Stimulated activated CD4-positive, alpha-beta T cell treated with anti-CD3 and anti-CD28 coated beads, Interleukin-1b, Interleukin-23, amount 100 ng/mL, for 1 hour (primary cell): ENCODE measurements around the gene PSME3.
"Not testable (repeated sequence)": the region's sequence is repeated elsewhere in the genome, so short reads cannot be mapped to it uniquely, and the experiment has no call there.

Experiments
- DNase-seq, 2 donors: peaks; one replicate each; pipeline ENCODE4 v3.0.0-alpha.2; 2020; ENCODE audit warnings: low read depth in 2 of 2

PSME3 gene

DNA sequence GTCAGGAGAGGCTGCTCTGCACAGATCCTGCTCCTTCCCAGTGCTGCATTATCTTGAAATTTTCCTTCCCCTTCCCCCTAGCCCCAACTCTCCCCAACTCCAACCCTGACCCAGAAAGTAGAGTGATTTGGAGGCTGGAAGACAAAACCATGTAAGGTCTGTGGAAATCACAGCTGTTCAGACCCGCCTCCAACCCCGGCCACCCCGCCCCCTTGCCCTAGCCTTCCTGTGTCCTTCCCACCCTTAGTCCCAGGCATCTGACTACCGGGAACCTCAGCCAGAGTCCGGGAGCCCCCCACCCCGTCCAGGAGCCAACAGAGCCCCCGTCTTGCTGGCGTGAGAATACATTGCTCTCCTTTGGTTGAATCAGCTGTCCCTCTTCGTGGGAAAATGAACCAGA lies 17.8 kb downstream of the PSME3 start, which contains the start of gene AOC3:
AOC3 (plus strand) TSS at position 246 of the 400 bp plus-strand sequence; CDS start at position 391, 145 bp downstream.
- DNase-seq, result no peak

DNA sequence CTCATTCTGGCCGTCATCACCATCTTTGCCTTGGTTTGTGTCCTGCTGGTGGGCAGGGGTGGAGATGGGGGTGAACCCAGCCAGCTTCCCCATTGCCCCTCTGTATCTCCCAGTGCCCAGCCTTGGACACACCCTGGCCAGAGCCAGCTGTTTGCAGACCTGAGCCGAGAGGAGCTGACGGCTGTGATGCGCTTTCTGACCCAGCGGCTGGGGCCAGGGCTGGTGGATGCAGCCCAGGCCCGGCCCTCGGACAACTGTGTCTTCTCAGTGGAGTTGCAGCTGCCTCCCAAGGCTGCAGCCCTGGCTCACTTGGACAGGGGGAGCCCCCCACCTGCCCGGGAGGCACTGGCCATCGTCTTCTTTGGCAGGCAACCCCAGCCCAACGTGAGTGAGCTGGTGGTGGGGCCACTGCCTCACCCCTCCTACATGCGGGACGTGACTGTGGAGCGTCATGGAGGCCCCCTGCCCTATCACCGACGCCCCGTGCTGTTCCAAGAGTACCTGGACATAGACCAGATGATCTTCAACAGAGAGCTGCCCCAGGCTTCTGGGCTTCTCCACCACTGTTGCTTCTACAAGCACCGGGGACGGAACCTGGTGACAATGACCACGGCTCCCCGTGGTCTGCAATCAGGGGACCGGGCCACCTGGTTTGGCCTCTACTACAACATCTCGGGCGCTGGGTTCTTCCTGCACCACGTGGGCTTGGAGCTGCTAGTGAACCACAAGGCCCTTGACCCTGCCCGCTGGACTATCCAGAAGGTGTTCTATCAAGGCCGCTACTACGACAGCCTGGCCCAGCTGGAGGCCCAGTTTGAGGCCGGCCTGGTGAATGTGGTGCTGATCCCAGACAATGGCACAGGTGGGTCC lies 18.4 kb downstream of the PSME3 start:
- DNase-seq, result not testable (repeated sequence)

DNA sequence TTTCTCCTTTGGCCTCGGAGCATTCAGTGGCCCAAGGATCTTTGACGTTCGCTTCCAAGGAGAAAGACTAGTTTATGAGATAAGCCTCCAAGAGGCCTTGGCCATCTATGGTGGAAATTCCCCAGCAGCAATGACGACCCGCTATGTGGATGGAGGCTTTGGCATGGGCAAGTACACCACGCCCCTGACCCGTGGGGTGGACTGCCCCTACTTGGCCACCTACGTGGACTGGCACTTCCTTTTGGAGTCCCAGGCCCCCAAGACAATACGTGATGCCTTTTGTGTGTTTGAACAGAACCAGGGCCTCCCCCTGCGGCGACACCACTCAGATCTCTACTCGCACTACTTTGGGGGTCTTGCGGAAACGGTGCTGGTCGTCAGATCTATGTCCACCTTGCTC lies 19.2 kb downstream of the PSME3 start:
- no peak for DNase-seq

DNA sequence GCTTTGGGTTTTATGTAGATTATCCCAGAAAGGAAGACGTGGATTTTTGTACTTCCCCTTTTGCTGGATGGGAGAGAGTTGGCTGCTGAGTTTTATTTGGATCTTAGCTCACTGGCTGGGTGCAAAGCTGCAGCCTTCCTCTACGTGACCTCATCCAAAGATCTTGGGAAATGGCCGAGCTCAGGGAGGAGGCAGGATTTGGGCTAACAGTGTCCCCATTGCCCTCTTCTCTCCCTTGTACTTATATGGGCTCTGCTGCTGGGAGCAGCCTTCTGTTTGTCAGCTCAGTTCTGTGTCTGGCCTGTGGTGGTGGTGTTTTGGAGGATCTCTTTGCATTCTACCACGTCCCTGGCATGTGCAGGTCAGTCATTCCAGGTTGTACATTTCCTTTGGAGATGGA lies 19.8 kb downstream of the PSME3 start:
- DNase-seq, result no peak

DNA sequence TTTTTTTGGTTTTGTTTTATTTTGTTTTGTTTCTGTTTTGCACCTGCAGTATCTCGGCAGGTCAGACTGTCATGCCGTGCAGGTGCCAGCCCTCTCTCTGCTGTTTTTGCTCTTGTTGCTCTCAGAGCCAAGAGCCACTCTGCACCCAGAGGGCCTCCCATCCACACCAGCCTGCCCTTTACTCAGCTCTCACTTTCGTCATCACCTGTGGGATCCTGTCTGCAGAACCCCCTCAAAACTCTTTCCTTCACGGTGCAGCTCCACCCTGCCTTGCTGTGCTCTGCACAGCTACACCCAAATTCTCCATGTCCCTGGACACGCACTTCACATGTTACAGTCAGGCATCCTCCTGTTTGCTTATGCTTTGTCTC lies 20.4 kb downstream of the PSME3 start:
- no peak for DNase-seq

DNA sequence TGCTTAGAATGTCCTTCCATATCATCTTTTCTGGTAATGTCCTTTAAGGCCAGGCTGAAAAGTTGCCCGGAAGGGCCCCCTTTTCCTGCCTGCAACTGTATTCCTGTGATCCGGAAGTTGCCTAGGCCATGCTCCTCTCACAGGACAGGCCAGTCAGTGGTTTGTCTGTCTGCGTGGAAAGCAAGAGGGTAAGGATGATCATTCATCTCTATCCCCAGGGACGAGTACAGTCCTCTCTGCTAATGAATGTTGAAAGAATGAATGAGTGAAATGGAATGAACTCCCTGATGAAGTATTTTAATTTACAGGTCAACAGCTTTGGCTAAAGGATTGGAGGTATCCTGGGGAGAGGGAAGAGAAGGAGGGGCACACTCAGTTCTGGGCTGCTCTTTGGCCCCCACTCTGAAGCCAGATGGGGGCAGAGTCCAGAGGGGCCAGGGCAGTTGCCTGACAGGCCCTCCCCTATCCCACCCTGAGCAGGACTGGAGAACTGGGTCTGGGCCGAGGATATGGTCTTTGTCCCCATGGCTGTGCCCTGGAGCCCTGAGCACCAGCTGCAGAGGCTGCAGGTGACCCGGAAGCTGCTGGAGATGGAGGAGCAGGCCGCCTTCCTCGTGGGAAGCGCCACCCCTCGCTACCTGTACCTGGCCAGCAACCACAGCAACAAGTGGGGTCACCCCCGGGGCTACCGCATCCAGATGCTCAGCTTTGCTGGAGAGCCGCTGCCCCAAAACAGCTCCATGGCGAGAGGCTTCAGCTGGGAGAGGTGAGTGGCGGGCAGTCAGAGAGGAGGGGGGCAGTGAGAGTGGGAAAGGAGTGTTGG lies 21.0 kb downstream of the PSME3 start:
- DNase-seq, result no peak

DNA sequence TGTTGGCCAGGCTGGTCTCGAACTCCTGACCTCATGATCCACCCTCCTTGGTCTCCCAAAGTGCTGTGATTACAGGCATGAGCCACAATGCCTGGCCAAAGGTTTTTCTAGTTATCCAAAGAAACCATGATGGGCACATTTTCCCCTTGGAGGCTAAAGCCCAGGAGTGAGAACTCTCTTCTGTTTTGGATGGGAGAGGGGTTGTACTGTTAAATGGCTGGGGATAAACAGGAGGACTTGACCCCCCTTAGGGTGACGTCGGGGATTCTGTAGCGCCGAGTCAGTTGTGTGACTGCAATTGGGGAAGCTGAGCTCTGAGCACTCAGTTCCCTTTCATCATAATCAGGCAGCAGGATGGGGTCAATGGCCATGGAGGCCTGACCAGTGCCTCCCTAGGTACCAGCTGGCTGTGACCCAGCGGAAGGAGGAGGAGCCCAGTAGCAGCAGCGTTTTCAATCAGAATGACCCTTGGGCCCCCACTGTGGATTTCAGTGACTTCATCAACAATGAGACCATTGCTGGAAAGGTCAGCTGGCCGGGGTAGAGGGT lies 21.9 kb downstream of the PSME3 start:
- no peak for DNase-seq

DNA sequence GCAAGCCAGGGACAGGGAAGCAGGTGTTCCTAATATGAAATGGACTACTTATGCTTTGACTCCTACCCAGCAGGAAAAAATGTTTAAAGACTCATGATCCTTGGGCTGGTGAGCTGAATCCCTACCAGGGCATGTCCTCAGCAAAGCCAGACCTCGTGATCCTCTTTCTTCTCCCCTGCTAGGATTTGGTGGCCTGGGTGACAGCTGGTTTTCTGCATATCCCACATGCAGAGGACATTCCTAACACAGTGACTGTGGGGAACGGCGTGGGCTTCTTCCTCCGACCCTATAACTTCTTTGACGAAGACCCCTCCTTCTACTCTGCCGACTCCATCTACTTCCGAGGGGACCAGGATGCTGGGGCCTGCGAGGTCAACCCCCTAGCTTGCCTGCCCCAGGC lies 22.9 kb downstream of the PSME3 start:
- DNase-seq, result not testable (repeated sequence)

DNA sequence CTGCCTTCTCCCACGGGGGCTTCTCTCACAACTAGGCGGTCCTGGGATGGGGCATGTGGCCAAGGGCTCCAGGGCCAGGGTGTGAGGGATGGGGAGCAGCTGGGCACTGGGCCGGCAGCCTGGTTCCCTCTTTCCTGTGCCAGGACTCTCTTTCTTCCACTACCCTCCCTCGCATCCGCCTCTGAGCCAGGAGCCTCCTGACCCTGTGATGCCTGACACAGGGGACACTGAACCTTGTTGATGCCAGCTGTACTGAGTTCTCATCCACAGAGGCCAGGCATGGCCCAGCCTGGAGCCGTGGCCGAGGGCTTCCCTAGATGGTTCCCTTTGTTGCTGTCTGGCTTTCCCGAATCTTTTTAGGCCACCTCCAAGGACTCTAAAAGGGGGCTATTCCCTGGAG lies 23.3 kb downstream of the PSME3 start:
- not testable (repeated sequence) for DNase-seq

DNA sequence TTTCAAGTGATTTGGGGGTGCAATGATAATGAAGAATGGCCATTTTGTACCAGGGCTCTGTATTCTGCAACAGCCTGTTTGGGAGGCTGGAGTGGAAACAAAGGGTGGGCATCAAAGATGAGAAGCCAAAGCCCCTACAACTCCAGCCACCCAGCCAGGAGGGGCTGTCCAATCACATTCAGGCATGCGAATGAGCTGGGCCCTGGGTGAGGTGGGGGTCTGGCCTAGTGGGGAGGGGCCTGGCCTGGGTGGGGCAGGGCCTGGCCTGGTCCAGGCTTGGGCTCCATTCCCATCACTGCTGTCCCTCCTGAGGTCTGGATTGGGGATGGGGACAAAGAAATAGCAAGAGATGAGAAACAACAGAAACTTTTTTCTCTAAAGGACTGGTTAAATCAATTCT lies 24.2 kb downstream of the PSME3 start:
- DNase-seq, result no peak

DNA sequence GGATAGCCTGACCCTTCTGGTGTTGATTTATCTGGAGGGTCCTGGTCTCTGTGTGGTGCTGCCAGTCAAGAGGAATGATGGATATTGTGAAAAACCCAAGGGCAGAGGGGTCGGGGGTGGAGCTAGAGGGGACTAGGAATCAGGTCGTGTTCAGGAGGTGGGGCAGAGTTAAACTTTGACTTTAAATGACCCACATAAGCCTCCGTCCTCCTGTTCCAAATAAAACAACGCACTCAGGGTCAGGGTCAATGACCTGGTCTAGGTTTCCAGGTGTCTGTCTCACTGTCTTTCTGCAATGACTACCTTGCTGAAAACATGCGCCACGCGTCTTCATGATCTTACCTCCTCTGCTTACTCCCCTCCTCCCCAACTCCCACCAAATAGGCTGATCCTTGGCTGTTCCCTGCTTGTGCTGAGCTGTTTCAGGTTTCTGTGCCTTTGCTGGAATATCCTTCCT lies 32.5 kb downstream of the PSME3 start:
- no peak for DNase-seq

DNA sequence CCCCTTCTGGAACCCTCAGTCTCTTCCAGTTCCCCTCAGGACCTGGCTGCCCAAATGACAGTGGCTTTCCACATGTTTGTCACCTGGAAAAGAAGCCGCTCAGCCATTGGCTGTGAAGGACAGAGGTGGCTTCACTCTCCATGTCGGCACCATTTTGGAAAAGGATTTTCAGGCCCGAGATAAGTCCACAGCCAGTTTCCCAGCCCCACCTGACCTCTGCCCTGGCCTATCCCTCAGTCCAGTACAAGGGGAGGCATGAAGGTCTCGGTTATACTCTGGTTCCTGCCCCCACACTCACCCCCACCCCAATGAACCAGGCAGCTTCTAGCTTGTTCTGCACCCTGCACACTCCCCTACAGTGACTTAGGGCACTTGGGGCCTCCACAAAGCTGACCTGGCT lies 33.0 kb downstream of the PSME3 start:
- DNase-seq, result no peak

DNA sequence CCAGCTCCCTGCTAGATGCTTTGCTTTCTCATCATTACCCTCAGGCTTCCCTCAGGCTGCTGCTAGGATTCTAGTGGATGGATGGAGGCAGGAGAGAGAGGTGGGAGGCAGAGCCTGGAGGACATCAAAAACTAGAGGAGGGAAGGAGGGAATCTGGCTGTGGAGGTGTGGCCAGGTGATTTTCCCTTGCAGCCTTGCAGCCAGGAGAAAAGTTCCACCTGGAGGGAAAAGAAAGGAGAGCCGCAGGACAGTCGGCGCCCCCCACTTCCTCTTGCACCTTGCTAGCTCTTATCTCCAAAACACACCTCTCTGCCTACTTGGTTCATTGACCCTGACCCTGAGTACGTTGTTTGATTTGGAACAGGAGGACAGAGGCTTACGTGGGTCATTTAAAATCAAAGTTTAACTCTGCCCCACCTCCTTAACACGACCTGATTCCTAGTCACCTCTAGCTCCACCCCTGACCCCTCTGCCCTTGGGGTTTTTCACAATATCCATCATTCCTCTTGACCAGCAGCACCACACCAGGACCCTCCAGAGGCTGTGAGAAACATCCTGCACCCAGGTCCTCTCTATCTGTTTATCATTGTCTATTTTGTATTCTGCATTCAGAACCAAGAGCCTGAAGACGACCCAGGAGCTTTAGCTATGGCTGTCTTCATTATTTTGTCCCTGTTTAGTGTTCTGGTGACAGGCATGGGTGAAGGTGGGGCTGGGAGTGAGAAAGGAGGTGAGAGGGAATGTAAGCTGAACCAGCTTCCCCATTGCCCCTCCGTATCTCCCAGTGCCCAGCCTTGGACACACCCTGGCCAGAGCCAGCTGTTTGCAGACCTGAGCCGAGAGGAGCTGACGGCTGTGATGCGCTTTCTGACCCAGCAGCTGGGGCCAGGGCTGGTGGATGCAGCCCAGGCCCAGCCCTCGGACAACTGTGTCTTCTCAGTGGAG lies 33.7 kb downstream of the PSME3 start:
- DNase-seq, result no peak

DNA sequence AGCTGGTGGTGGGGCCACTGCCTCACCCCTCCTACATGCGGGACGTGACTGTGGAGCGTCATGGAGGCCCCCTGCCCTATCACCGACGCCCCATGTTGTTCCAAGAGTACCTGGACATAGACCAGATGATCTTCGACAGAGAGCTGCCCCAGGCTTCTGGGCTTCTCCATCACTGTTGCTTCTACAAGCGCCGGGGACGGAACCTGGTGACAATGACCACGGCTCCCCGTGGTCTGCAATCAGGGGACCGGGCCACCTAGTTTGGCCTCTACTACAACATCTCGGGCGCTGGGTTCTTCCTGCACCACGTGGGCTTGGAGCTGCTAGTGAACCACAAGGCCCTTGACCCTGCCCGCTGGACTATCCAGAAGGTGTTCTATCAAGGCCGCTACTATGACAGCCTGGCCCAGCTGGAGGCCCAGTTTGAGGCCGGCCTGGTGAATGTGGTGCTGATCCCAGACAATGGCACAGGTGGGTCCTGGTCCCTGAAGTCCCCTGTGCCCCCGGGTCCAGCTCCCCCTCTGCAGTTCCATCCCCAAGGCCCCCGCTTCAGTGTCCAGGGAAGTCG lies 34.6 kb downstream of the PSME3 start:
- DNase-seq, result not testable (repeated sequence)

DNA sequence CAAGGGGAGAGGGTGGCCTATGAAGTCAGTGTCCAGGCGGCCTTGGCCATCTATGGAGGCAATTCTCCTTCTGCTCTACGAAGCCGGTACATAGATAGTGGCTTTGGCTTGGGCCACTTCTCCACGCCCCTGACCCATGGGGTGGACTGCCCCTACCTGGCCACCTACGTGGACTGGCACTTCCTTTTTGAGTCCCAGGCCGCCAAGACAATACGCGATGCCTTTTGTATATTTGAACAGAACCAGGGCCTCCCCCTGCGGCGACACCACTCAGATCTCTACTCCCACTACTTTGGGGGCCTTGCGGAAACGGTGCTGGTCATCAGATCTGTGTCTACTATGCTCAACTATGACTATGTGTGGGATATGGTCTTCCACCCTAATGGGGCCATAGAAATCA lies 35.1 kb downstream of the PSME3 start:
- no peak for DNase-seq

DNA sequence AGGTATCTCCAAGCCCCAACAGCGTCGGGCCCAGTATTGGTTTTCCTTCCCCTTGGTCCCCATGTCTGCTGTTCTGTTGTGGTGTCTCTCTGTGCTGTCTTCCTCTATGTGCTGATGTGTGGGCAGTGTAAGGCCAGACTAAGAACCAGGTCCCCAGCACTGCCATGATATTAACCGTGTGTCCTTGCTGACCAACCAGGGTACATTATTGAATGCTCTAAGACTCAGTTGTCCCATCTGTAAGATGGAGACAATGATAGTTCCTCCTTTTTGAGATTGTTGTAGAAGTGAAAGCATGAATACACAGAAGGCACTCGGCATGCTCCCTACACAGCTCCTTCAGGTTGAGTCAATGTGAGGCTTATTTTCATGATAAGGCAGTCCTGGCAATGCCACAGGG lies 38.5 kb downstream of the PSME3 start:
- DNase-seq, result no peak

DNA sequence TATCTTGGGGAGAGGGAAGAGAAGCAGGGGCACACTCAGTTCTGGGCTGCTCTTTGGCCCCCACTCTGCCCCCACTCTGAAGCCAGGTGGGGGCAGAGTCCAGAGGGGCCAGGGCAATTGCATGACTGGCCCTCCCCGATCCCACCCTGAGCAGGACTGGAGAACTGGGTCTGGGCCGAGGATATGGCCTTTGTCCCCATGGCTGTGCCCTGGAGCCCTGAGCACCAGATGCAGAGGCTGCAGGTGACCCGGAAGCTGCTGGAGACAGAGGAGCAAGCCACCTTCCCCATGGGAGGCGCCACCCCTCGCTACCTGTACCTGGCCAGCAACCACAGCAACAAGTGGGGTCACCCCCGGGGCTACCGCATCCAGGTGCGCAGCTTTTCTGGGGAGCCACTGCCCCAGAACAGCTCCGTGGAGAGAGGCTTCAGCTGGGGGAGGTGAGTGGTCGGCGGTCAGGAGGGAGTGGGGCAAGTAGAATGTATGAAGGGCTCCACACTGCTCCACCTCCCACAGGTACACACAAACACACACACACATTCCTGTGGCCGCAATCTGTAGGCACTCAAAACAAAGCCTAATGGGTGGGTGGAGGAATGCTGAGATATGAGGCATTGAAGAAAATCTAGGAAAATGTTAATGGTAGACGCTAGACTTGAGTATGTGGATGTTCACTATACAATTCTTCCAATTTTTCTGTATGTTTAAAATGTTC lies 39.2 kb downstream of the PSME3 start:
- no peak for DNase-seq

DNA sequence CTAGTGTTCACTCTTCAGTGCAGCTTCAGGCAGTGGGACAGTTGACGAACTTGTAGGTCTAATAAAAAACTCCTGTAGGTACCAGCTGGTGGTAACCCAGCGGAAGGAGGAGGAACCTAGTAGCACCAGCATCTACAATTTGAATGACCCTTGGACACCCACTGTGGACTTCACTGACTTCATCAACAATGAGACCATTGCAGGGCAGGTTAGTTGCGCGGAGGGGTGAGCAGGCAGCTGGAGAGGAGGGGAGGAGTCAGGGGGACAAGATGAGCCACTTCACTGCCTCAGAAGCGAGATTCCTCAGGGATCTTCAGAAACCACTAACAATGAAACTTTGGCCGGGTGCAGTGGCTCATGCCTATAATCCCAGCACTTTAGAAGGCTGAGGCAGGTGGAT lies 40.1 kb downstream of the PSME3 start:
- no peak for DNase-seq

DNA sequence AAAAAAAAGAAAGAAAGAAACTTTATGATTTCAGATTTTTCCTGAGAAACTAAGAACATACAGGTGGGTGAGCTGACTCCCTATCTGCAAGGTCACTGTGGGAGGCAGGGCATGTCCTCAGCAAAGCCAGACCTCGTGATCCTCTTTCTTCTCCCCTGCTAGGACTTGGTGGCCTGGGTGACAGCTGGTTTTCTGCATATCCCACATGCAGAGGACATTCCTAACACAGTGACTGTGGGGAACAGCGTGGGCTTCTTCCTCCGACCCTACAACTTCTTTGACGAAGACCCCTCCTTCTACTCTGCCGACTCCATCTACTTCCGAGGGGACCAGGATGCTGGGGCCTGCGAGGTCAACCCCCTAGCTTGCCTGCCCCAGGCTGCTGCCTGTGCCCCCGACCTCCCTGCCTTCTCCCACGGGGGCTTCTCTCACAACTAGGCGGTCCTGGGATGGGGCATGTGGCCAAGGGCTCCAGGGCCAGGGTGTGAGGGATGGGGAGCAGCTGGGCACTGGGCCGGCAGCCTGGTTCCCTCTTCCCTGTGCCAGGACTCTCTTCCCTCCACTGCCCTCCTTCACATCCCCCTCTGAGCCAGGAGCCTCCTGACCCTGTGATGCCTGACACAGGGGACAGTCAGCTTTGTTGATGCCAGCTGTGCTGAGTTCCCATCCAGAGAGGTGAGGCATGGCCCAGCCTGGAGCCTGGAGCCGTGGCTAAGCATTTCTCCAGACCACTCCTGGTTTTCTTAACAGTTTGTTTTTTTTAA lies 40.9 kb downstream of the PSME3 start:
- DNase-seq, result not testable (repeated sequence)

DNA sequence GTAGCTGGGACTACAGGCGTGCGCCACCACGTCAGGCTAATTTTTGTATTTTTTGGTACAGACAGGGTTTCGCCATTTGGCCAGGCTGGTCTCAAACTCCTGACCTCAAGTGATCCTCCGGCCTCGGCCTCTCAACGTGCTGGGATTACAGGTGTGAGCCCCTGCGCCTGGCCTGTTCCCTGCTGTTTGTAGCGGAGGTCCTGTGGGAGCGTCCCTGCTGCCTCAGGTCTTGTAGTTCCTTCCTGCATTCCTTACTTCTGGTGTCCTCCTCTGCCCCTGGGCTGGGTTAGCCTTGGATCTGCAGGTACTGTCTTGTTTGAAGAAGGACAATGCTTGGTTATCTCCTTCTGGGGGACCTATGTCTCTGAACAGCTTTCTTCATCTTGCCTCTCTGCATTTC lies 43.8 kb downstream of the PSME3 start:
- DNase-seq, result no peak
